T-helper 1 cell (primary cell): ENCODE measurements around the gene COX8A.

Experiments used
- DNase-seq, 5 donors: peaks; one replicate each; pipeline ENCODE4 v3.0.0-alpha.2; 2012 to 2020

The COX8A gene

GRCh38 chr11:64022125-64022784 is 47.8 kb downstream of the COX8A start:
- no peak for DNase-seq

- DNase-seq: no peak
Measured at GRCh38 chr11:64023712-64024710, 49.6 kb downstream of the COX8A start.

- no peak for DNase-seq
Measured at GRCh38 chr11:64025205-64025604, 50.8 kb downstream of the COX8A start.
